Cardiac muscle cell (in vitro differentiated cells and primary cell): ENCODE data around the gene ABHD5. TPM values are rescaled to one million over a fixed set of nuclear protein-coding genes. Genes with fewer than 3 reads are reported as not detected.

Experiments
- DNase-seq, 2 donors: peaks; one replicate each; pipeline versions ENCODE4 v3.0.0 to v3.0.0-alpha.2; 2010 to 2017; ENCODE audit warnings: low read depth in 1 of 2, low spot score in 1 of 2
- H3K27ac ChIP-seq: fragments of 200-600 bp; sonication (generic); 2 replicates; pipeline ENCODE4 v1.5.1; 2016
- H3K27me3 ChIP-seq: fragments of 200-600 bp; sonication (generic); 2 replicates; pipeline ENCODE4 v1.6.0; 2016; ENCODE audit warnings: control low read depth
- H3K36me3 ChIP-seq: fragments of 200-600 bp; sonication (generic); 2 replicates; pipeline ENCODE4 v1.5.1; 2016; ENCODE audit warnings: control low read depth
- H3K4me1 ChIP-seq: fragments of 200-600 bp; sonication (generic); 2 replicates; pipeline ENCODE4 v1.8.1; 2017; ENCODE audit warnings: low read depth, mild to moderate bottlenecking, mixed run types
- H3K4me3 ChIP-seq: fragments of 200-600 bp; sonication (generic); 2 replicates; pipeline ENCODE4 v1.5.1; 2016; ENCODE audit warnings: mild to moderate bottlenecking
- H3K9me3 ChIP-seq: fragments of 200-600 bp; sonication (generic); 2 replicates; pipeline ENCODE4 v1.5.1; 2017; ENCODE audit warnings: low read depth, mild to moderate bottlenecking, control low read depth
- polyA plus RNA-seq: library from polyadenylated mRNA; unstranded; fragments of >200 nt; fragmentation: Nextera tagmentation; extraction: Ambion mirVana; gene quantifications from 2 replicates; pipeline ENCODE4 v1.2.1, GENCODE V29; 2016
- total RNA-seq: library from RNA; depleted of rRNA; stranded (reverse); fragments of >200 nt; gene quantifications from 2 replicates; pipeline ENCODE4 v1.2.3, GENCODE V29; 2016
- TF ChIP-seq, protein P1 (sequence below): IDR thresholded peaks from 2 replicates; pipeline ENCODE4 v1.5.1; 2012; ENCODE audit warnings: low read depth, mild to moderate bottlenecking, low read length

The ABHD5 gene
- total RNA-seq (4.3 and 7.1 TPM in 2 replicates), polyA plus RNA-seq (11.3 and 12.4 TPM in 2 replicates)

DNA sequence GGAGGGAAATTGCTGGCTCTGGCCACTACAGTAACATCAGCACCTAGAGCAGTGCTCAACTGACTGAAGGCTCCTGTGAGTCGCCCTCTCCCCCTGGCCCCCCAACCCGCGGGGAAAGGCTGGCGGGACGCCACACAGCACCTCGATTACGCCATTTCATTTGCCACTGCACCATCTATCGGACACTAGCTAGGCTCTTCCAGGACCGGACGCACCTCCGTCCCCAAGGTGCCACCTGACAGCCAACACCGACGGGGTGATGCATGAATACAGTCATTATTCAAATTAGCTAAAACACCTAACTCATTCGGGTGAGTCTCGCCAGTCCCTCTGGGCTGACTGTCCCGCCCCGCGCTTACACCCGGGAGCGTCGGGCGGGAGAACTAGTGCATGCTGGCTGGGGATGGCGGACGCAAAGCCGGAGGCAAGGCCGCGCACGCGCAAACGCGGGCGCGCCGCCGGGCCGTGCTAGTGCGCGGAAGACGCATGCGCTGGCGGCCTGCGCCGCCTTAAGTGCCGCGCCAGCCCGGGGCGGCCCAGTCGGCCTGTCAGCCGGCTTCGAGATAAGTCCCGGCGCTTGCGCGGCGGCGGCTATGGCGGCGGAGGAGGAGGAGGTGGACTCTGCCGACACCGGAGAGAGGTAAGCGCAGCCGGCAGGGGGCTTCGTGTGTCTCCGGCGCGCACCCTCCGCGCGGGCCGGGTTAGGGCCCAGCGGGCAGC, at the start of gene ABHD5:
Gene ABHD5 (plus strand): TSS at position 539 of the 720 bp plus-strand sequence. CDS start 55 bp downstream, at position 594.
- peak within 1 kb of the TSS; percentile 96 for H3K27ac ChIP-seq
- TF ChIP-seq, protein P1, sequence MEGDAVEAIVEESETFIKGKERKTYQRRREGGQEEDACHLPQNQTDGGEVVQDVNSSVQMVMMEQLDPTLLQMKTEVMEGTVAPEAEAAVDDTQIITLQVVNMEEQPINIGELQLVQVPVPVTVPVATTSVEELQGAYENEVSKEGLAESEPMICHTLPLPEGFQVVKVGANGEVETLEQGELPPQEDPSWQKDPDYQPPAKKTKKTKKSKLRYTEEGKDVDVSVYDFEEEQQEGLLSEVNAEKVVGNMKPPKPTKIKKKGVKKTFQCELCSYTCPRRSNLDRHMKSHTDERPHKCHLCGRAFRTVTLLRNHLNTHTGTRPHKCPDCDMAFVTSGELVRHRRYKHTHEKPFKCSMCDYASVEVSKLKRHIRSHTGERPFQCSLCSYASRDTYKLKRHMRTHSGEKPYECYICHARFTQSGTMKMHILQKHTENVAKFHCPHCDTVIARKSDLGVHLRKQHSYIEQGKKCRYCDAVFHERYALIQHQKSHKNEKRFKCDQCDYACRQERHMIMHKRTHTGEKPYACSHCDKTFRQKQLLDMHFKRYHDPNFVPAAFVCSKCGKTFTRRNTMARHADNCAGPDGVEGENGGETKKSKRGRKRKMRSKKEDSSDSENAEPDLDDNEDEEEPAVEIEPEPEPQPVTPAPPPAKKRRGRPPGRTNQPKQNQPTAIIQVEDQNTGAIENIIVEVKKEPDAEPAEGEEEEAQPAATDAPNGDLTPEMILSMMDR: peak; percentile 25

GRCh38 chr3:43641306-43642114, 49.2 kb upstream of the ABHD5 start:
- TF ChIP-seq, protein P1: no peak

More for the DNA sequence above, at the start of gene ABHD5:
- Histone ChIP-seq H3K4me3 (peak within 1 kb of the TSS; percentile 97), H3K9me3 (no peaks in the 10 kb centered on the region), H3K36me3 (no peaks in the 10 kb centered on the region), H3K4me1 (peaks cover 4% of the 10 kb centered on the region), H3K27me3 (no peaks in the 10 kb centered on the region)
- DNase-seq: peak; percentile 98

GRCh38 chr3:43644443-43644842, 46.3 kb upstream of the ABHD5 start:
- Histone ChIP-seq H3K4me1 (no peaks in the 10 kb centered on the region), H3K36me3 (no peaks in the 10 kb centered on the region), H3K27ac (no peak overlapping the region), H3K9me3 (no peaks in the 10 kb centered on the region), H3K27me3 (no peaks in the 10 kb centered on the region), H3K4me3 (no peak overlapping the region)
- DNase-seq: no peak
- TF ChIP-seq, protein P1: no peak

More at GRCh38 chr3:43641306-43642114, 49.2 kb upstream of the ABHD5 start:
- no peaks in the 10 kb centered on the region for H3K36me3 ChIP-seq
- H3K9me3 ChIP-seq: no peaks in the 10 kb centered on the region
- H3K27ac ChIP-seq: no peak overlapping the region
- no peaks in the 10 kb centered on the region for H3K27me3 ChIP-seq
- DNase-seq: no peak
- no peak overlapping the region for H3K4me3 ChIP-seq
- H3K4me1 ChIP-seq: peaks cover 1% of the 10 kb centered on the region

- no peak overlapping the region for H3K4me3 ChIP-seq
- no peaks in the 10 kb centered on the region for H3K27me3 ChIP-seq
- no peaks in the 10 kb centered on the region for H3K36me3 ChIP-seq
- peak in 1 of 2 donors; percentile 20 for DNase-seq
- no peaks in the 10 kb centered on the region for H3K4me1 ChIP-seq
- H3K27ac ChIP-seq: no peak overlapping the region
- TF ChIP-seq, protein P1: no peak
- H3K9me3 ChIP-seq: no peaks in the 10 kb centered on the region
Measured at GRCh38 chr3:43647331-43648166, 43.2 kb upstream of the ABHD5 start.

DNA sequence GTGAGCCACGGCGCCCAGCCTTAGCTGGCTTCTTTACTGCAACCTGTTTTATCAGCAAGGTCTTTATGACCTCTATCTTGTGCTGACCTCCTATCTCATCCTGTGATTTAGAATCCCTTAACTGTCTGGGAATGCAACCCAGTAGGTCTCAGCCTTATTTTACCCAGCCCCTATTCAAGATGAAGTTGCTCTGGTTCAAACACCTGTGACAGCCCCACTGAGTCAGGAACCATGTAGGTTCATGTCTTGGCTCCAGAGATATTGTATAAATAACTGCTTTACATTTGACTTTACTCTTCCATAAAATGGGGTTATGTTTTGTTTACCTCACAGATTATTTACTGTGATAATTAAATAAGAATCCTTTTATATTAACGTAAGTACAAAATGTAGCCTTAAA, 41.8 kb upstream of the ABHD5 start:
- no peak for DNase-seq
- Histone ChIP-seq H3K27ac (no peak overlapping the region), H3K36me3 (no peaks in the 10 kb centered on the region), H3K27me3 (no peaks in the 10 kb centered on the region), H3K9me3 (no peaks in the 10 kb centered on the region), H3K4me1 (no peaks in the 10 kb centered on the region), H3K4me3 (no peak overlapping the region)
- TF ChIP-seq, protein P1: no peak
